DND-41 (cell line): ENCODE measurements around the gene CTDP1.

Experiments used
- ATAC-seq: fragments of 200-7000 bp; cut with Tn5 transposase; 3 replicates; pipeline ENCODE4 v1.9.1; 2021; ENCODE audit warnings: low read depth; ENCODE audit not compliant: insufficient read depth
- DNase-seq: peaks from one replicate; pipeline ENCODE4 v3.0.0-alpha.2; 2020
- H2AFZ ChIP-seq: 2 replicates; pipeline ENCODE4 v1.6.0; 2012; ENCODE audit warnings: low read depth, low read length
- H3K27ac ChIP-seq: 2 replicates; pipeline ENCODE4 v1.5.1; 2012; ENCODE audit warnings: low read length, inconsistent platforms
- H3K27me3 ChIP-seq: fragments of 200-600 bp; sonication (generic); 2 replicates; pipeline ENCODE4 v1.6.0; 2012; ENCODE audit warnings: low read length, mild to moderate bottlenecking, inconsistent platforms; ENCODE audit not compliant: insufficient read depth, poor library complexity
- H3K36me3 ChIP-seq: 2 replicates; pipeline ENCODE4 v1.5.1; 2012; ENCODE audit warnings: low read length, inconsistent platforms; ENCODE audit not compliant: insufficient read depth
- H3K4me1 ChIP-seq: 2 replicates; pipeline ENCODE4 v1.5.1; 2012; ENCODE audit warnings: mild to moderate bottlenecking, low read length; ENCODE audit not compliant: insufficient read depth
- H3K4me2 ChIP-seq: 2 replicates; pipeline ENCODE4 v1.6.0; 2012; ENCODE audit warnings: mild to moderate bottlenecking, moderate library complexity, low read length, inconsistent platforms; ENCODE audit not compliant: insufficient read depth
- H3K4me3 ChIP-seq, 2 experiments: fragments of 200-600 bp in 1 of 2; shearing (Covaris generic) in 1 of 2; 2 replicates each; pipeline ENCODE4 v1.5.1; 2012 to 2016; ENCODE audit warnings: inconsistent platforms in 2 of 2, low read length in 2 of 2, mild to moderate bottlenecking in 2 of 2, low read depth in 1 of 2, moderate library complexity in 1 of 2
- H3K79me2 ChIP-seq: 2 replicates; pipeline ENCODE4 v1.6.0; 2012; ENCODE audit warnings: low read length, inconsistent platforms; ENCODE audit not compliant: insufficient read depth
- H3K9ac ChIP-seq: 2 replicates; pipeline ENCODE4 v1.6.0; 2012; ENCODE audit warnings: low read depth, mild to moderate bottlenecking, inconsistent platforms, low read length, moderate library complexity
- H3K9me3 ChIP-seq: 2 replicates; pipeline ENCODE4 v1.5.1; 2012; ENCODE audit warnings: low read length, moderate library complexity, mild to moderate bottlenecking, inconsistent platforms; ENCODE audit not compliant: insufficient read depth, severe bottlenecking
- H4K20me1 ChIP-seq: 2 replicates; pipeline ENCODE4 v1.6.0; 2012; ENCODE audit warnings: low read length; ENCODE audit not compliant: insufficient read depth
- CTCF ChIP-seq: IDR thresholded peaks from 2 replicates; pipeline ENCODE4 v1.5.1; 2012; ENCODE audit warnings: borderline replicate concordance, low read length, moderate library complexity, mild to moderate bottlenecking; ENCODE audit not compliant: poor library complexity, severe bottlenecking; ENCODE audit errors: extremely low read depth
- EZH2 ChIP-seq: IDR thresholded peaks from 3 replicates; pipeline ENCODE4 v1.6.1; 2012; ENCODE audit warnings: borderline replicate concordance, low read depth, mild to moderate bottlenecking, moderate library complexity, low read length, inconsistent platforms; ENCODE audit not compliant: severe bottlenecking

Gene CTDP1

DNA sequence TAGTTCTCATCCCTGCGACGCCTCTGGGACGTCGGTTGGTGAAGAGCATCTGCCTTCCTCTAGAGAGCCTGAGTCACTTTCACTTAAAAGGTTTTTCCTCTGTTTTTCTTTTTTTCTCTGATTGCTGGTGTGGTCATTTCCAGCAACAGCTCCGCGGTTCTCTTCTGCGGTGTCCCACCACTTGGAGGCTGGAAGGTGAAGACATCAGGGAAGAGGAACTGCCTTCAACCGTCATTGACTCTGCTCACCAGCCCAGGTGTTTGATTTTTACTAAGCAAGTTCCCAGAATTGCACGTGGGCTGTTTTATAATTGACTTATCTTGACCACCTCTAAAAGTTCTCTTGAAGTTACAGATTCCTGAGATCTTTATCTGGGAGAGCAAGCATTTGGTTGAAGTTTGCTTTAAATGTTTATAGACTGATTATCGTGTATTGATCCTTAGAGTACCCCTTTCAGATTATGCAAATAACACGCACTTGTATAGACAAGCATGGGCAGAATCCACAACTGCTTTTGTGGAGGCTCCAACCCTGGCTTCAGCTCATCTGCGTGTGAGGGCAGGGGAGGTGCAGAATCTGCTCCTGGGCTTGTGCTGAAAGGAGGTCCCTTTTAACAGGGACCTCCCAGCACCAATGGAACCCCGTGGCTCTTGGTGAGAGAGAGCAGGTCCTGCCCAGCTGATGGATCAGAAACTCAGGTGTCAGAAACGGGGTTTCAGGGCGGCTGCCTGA lies 3.5 kb downstream of the CTDP1 start:
- ATAC-seq, result peak; percentile 13
- no peaks in the 10 kb centered on the region for H3K9me3 ChIP-seq
- no peak overlapping the region for H2AFZ ChIP-seq
- H3K4me3 ChIP-seq, result peak overlapping the region in 1 of 2 experiments; percentile 94; a peak in 2 of 4 replicates
- H3K27ac ChIP-seq, result peak overlapping the region; percentile 99
- H3K4me1 ChIP-seq, result peaks cover 53% of the 10 kb centered on the region
- peak; percentile 83 for DNase-seq
- H3K27me3 ChIP-seq, result no peaks in the 10 kb centered on the region
- peak overlapping the region; percentile 87 for H3K4me2 ChIP-seq
- peak overlapping the region; percentile 89 for H3K9ac ChIP-seq
- peaks cover 87% of the 10 kb centered on the region for H3K79me2 ChIP-seq
- no peak for TF ChIP-seq CTCF
- no peak for TF ChIP-seq EZH2
- peaks cover 72% of the 10 kb centered on the region for H4K20me1 ChIP-seq
- peaks cover 35% of the 10 kb centered on the region for H3K36me3 ChIP-seq

DNA sequence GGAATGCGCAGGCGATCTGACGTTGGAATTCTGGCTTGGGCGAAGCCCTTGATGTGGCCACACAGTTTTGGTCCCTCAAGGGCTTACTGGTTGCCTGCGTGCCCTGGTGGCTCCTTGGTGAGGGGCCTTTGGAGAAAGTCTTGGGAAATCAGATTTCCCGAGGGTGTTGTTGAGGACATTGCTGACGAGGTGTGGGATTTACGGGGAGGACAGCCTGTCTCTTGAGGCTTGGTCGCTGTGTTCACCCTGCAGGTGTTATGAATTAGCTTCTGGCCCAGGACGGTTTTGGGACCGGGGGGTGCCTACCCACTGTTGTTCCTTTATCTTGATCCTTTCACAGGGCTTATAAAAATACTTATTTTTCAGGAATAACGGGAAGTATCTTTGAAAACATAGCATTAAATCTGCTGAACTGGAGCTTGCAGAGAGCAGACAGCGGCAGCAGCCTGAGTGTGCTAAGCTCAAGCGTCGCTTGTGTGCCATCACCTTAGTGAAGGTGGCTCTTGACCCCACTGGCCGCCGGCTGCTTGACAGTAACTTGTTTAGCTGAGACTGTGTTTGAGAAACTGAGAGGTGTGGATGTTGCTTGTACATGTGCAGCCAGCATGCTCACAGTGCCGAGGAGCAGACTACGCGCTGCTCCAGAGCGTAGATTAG lies 4.2 kb downstream of the CTDP1 start:
- H3K4me3 ChIP-seq, result peak overlapping the region in 1 of 2 experiments; percentile 10; a peak in 1 of 4 replicates
- H3K4me1 ChIP-seq, result peaks cover 46% of the 10 kb centered on the region
- peaks cover 35% of the 10 kb centered on the region for H3K36me3 ChIP-seq
- TF ChIP-seq CTCF, result no peak
- TF ChIP-seq EZH2, result no peak
- no peaks in the 10 kb centered on the region for H3K27me3 ChIP-seq
- H3K9ac ChIP-seq, result peak overlapping the region; percentile 18; the same call in 1 of the 2 replicates
- H4K20me1 ChIP-seq, result peaks cover 77% of the 10 kb centered on the region
- H3K4me2 ChIP-seq, result peak overlapping the region; percentile 87; the same call in 1 of the 2 replicates
- peaks cover 86% of the 10 kb centered on the region for H3K79me2 ChIP-seq
- no peak overlapping the region for H2AFZ ChIP-seq
- ATAC-seq, result no peak
- H3K9me3 ChIP-seq, result no peaks in the 10 kb centered on the region
- peak overlapping the region; percentile 99 for H3K27ac ChIP-seq
- DNase-seq, result no peak

- Histone ChIP-seq H3K36me3 (peaks cover 35% of the 10 kb centered on the region), H3K27me3 (no peaks in the 10 kb centered on the region)
- ATAC-seq, result no peak
Measured at GRCh38 chr18:79684283-79684631, 4.7 kb downstream of the CTDP1 start.

More at GRCh38 chr18:79684283-79684631, 4.7 kb downstream of the CTDP1 start:
- Histone ChIP-seq H3K9ac (no peak overlapping the region), H3K27ac (peak overlapping the region; percentile 99; the same call in 1 of the 2 replicates), H2AFZ (no peak overlapping the region), H3K4me1 (peaks cover 45% of the 10 kb centered on the region), H3K9me3 (no peaks in the 10 kb centered on the region), H3K4me3 (no peak overlapping the region), H4K20me1 (peaks cover 82% of the 10 kb centered on the region), H3K79me2 (peaks cover 89% of the 10 kb centered on the region), H3K4me2 (no peak overlapping the region; the same call in 1 of the 2 replicates)
- TF ChIP-seq CTCF, result no peak
- no peak for TF ChIP-seq EZH2
- no peak for DNase-seq
